GM19238 (cell line): Measurements from ENCODE around the gene ZNF362.
A peak's percentile ranks its signal among the peaks of the same experiment; 100 is the strongest.

Source experiments
- DNase-seq: peaks from one replicate; pipeline ENCODE4 v3.0.0; 2011; ENCODE audit warnings: low spot score; ENCODE audit not compliant: insufficient read length

Gene ZNF362

DNA sequence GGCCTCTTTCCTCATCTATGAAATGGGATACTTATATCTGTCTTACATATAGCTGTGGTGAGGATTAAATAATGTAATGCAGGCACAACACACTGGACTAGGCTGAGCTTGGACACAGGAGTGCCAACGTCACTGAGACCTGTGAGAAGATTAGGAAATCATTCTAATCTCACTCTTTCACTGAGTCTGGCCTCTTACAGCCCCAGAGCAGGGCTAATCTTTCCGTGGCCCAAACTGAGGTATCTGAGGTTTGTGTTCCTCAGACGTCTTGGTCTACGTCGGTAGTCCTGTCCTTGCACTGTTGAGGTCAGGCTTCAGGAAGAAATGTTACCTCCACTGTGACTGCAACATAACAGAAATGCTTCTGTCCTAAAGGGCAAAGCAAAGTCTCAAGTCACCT lies 87.2 kb downstream of the ZNF362 start:
- DNase-seq, result no peak

DNA sequence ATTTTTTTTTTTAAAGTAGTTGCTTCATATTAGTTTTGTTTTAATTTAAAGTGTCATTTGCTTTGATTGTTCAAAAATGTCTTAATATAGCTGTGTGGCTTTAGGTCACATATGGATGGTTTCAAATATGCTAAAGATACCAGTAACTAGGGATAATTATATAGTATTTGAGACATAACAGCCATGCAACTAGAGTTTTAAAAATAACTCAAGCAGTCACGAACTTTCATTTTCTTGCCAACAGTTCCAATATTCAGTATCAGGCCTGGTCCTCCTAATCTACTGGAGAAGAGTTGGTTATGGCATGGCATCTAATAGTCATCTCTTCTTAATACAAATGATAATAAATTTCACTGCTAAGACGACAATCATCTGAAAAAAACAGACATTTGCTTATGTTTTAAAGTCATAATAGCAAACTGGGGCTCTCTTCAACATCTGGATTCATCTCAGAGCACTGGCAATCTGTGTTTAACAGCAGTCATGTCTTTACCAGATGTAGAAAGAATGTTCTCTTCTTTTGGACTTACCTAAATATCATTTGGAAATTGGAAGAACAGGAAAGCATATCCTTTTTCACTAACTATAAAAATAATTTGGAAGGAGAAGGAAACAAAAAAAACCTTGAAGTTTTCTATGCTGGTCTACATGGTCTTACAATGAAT lies 88.7 kb downstream of the ZNF362 start:
- no peak for DNase-seq

DNA sequence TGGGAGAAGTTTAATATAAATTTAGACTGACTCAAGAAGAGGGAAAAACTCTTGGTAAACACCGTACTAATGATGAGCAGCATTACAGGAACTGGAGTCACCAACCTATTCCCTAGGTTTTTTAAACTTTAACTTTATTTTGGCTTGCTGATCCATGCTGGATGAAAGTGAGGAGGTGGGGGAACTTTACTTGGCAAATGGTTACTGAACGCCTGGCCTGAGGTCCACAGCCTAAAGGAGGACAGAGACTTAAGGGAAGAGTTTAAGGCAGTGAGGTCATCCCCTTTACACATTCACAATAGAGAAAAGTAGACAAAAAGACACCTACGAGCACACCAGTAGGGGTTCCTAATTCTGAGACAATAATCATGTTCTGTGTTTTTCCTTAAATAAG lies 90.2 kb downstream of the ZNF362 start:
- no peak for DNase-seq

DNA sequence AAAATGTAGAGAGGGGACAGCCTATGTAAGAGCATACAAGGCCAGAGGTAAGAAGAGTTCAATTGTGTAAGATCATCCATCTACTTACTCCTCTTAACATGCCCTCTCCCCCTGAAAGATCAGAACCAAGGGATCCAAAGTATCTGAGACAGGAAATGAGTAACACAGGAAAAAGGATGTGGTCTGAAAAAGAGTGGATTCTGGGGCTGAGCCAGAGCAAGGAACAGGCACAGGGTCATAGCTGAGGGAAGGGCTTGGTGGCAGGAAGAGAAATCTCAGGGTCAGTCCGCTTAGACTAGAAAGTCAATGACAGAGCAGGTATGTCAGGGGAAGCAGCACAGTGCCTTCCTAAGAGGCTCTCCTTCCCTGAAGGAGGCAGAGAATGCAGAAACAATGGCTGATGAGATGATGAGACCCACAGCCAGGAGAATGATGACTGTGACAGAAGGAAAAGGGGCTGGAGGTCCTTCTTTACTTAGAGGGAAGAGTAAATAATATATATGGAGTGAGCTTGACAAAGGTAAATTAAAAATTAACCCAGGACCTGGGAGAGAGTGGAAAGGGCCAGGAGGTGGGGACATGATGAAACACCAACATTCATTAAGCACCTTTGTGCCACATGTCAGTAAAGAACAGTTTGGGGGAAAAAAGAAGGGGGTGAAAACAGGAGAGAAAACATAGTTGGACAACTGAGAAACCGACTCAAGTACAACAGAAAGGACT lies 90.8 kb downstream of the ZNF362 start:
- DNase-seq, result no peak

DNA sequence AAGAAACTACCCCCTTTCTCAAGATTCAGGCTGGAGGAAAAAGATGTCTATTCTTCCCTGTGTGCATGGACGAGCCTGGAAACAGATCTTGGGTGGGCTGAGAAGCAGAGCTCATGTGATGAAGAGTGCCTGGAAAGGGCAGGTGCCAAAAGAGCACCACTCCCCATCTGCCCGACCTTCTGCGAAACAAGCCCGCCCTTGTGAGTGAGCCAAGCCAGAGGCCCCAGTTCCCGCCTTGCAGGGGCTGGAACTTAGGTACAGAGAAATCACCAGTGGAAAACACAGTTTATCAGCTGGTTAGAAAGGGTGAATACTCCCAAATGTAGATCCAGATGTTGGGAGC lies 91.3 kb downstream of the ZNF362 start:
- DNase-seq, result no peak

DNA sequence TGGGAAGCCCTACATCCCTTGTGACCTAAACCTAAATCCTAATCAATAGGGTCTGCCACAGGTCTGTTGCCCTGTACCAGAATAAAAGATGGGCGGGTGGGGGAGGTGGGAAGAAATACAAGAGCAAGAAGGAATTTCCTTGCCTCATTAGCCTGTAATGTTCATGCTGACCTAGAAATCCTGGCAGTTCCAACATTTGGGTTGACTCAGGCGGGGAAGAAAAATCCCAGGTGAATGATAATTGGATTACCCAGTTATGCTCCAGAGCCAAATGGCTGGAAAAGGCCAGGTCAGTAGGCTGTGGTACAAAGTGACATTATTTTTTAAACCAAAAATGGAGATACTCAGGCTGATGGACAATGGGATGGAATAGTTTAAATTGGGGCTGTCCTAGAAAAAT lies 91.9 kb downstream of the ZNF362 start:
- no peak for DNase-seq

DNA sequence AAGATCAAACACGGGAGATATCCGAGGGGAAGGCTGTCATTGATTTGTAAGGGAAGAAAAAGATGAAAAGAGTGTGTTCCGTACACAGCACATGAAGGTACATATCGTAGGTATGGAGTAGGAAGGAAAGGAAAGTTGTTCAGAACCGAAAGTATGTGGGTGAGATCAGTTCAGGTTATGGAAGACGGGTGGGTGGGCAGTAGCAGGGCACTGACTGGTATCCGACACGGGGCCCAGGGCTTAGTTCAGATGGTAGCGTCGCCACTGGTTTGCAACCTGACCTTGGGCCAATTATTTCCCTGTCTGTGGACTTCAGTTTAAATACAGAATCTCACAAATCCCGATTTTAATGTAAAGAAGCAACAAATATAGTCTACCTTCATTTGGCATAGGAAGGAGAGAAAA lies 92.4 kb downstream of the ZNF362 start:
- no peak for DNase-seq

DNA sequence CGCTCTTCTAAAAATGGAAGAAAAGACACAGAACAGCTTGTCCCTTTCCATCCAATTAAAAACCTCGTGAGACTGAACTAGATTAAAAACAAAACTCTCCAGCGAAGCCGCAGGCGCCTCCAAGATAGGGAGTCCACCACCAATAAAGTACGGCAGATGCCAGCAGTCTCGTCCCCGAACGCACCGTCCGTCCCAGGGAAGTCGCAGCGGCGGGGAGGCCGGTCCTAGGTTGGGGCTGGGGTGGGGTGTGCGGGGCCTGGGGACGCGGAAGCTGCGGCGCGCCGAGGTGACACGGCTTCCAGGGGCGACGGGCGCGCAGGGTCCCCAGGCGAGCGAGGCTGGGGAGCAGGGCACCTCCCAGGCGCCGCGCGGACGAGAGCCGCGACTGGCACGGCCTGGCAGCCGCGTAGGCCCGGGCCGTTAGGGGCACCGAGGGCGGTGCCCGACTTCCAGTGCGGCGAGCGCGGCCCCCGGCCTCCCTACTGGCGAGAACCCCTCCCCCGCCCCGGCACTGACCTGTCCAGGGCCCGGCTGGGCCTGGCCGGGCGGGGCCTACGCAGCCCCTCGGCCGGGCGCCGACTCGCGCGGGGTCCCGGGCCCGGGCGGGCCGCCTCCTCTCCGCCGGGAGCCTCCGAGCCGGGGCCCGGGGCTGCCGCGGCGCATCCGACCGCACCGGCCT lies 92.9 kb downstream of the ZNF362 start:
- peak; percentile 67 for DNase-seq

DNA sequence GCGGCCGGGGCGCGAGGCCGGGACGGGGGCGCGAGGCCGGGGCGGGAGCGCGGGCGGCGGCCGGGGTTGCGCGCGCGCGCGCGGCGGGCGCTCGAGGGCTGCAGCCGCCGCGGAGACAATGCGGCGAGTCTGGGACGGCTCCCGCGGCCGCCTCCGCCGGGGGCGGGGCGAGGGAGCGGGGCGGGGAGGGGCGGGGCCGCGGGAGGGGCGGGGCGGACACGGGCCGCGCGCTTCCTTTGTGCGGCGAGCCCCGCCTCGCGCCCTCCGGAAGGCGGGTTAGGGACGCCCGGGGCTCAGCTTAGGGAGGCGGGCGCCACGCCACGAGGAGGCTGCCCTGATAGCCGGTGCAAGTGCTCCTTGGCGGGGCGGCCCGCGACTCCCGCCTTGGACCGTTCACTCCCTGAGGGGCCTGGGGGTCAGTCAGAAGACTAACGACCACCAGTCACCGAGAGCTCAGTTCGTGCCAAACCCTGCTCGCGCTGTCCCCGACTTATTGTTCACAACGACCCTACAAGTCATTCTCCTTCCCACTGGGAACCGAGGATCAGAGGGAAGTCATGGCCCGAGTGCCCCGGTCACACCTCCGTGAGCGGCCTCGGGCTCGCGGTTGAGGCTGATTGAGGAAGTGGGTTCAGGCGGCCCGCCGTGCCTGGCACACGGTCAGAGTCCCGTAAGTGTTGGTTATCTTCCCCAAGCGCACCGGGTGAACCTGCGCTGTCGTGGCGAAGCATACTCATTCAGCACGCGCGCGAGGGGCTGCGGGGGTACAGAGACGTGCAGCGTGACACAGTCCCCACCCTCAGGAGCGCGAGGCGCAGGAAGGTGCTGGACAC lies 93.7 kb downstream of the ZNF362 start:
- DNase-seq, result peak; percentile 94
